HG02973 (cell line): ENCODE measurements around the gene ARTN.

Source experiments
- ATAC-seq: cut with Tn5 transposase; IDR thresholded peaks from one replicate; pipeline ENCODE4 v1.9.1; 2021; ENCODE audit warnings: moderate library complexity; ENCODE audit not compliant: unreplicated experiment

Gene ARTN

GRCh38 chr1:43969416-43969745 is 35.8 kb downstream of the ARTN start:
- no peak for ATAC-seq

GRCh38 chr1:43969746-43970466 is 36.3 kb downstream of the ARTN start, which contains the start of gene DPH2:
TSS of gene DPH2 (plus strand) at chr1:43970010. CDS start at chr1:43970176, 166 bp downstream.
- peak; percentile 68 for ATAC-seq

GRCh38 chr1:43970502-43970901 is 36.9 kb downstream of the ARTN start:
- ATAC-seq, result no peak

- ATAC-seq, result no peak
Observed at GRCh38 chr1:43970911-43971310, 37.3 kb downstream of the ARTN start.

- ATAC-seq, result no peak
Observed at GRCh38 chr1:43971336-43971980, 37.9 kb downstream of the ARTN start.

- ATAC-seq, result no peak
Observed at GRCh38 chr1:43973981-43974442, 40.4 kb downstream of the ARTN start.

- ATAC-seq, result peak; percentile 53
Observed at GRCh38 chr1:43974443-43975248, 41.0 kb downstream of the ARTN start, which contains the start of gene ATP6V0B. TSS of gene ATP6V0B (plus strand) at chr1:43974960. CDS start at chr1:43975041, 81 bp downstream.

GRCh38 chr1:43975249-43975961 is 41.8 kb downstream of the ARTN start:
- ATAC-seq, result peak; percentile 1

GRCh38 chr1:43976045-43976444 is 42.4 kb downstream of the ARTN start:
- no peak for ATAC-seq

- ATAC-seq, result no peak
Observed at GRCh38 chr1:43976890-43977289, 43.3 kb downstream of the ARTN start.

- no peak for ATAC-seq
Observed at GRCh38 chr1:43977376-43978263, 44.0 kb downstream of the ARTN start.

- ATAC-seq, result no peak
Observed at GRCh38 chr1:43978264-43978550, 44.6 kb downstream of the ARTN start.

GRCh38 chr1:43978551-43979260 is 45.1 kb downstream of the ARTN start, which contains the start of gene B4GALT2:
TSS of gene B4GALT2 (plus strand) at chr1:43979210. CDS start at chr1:43981161, 1,951 bp downstream.
- ATAC-seq, result no peak

- no peak for ATAC-seq
Observed at GRCh38 chr1:43979261-43979527, 45.6 kb downstream of the ARTN start.

GRCh38 chr1:43979528-43980254 is 46.1 kb downstream of the ARTN start:
- no peak for ATAC-seq

GRCh38 chr1:43980255-43981134 is 46.9 kb downstream of the ARTN start:
- no peak for ATAC-seq

GRCh38 chr1:43981135-43981491 is 47.5 kb downstream of the ARTN start:
- no peak for ATAC-seq

GRCh38 chr1:43981636-43982035 is 48.0 kb downstream of the ARTN start:
- no peak for ATAC-seq
